ENCODE data around the gene MCF2L2.
"Not testable (repeated sequence)": the region's sequence is repeated elsewhere in the genome, so short reads cannot be mapped to it uniquely, and the experiment has no call there.

MCF2L2 gene

GRCh38 chr3:183203670-183204069, 224.7 kb downstream of the MCF2L2 start:
- no peak for DNase-seq (ENCODE audit: low read depth)

GRCh38 chr3:183202004-183202722, 226.3 kb downstream of the MCF2L2 start:
- DNase-seq (ENCODE audit: low read depth) = no peak

GRCh38 chr3:183198939-183199338, 229.5 kb downstream of the MCF2L2 start:
- DNase-seq (ENCODE audit: low read depth) = no peak

- DNase-seq (ENCODE audit: low read depth) = no peak
Measured at GRCh38 chr3:183197734-183198133, 230.7 kb downstream of the MCF2L2 start.

- DNase-seq (ENCODE audit: low read depth) = no peak
Measured at GRCh38 chr3:183195266-183195665, 233.2 kb downstream of the MCF2L2 start.

GRCh38 chr3:183193762-183194689, 234.4 kb downstream of the MCF2L2 start:
- no peak for DNase-seq (ENCODE audit: low read depth)

- DNase-seq (ENCODE audit: low read depth) = no peak
Measured at GRCh38 chr3:183192650-183193300, 235.6 kb downstream of the MCF2L2 start.

- no peak for DNase-seq (ENCODE audit: low read depth)
Measured at GRCh38 chr3:183189641-183190040, 238.8 kb downstream of the MCF2L2 start.

- no peak for DNase-seq (ENCODE audit: low read depth)
Measured at GRCh38 chr3:183188895-183189462, 239.4 kb downstream of the MCF2L2 start.

- no peak for DNase-seq (ENCODE audit: low read depth)
Measured at GRCh38 chr3:183185696-183186095, 242.7 kb downstream of the MCF2L2 start.

- no peak for DNase-seq (ENCODE audit: low read depth)
Measured at GRCh38 chr3:183182732-183183610, 245.4 kb downstream of the MCF2L2 start.

- DNase-seq (ENCODE audit: low read depth) = no peak
Measured at GRCh38 chr3:183182073-183182472, 246.3 kb downstream of the MCF2L2 start.

- DNase-seq (ENCODE audit: low read depth) = no peak
Measured at GRCh38 chr3:183181606-183182005, 246.8 kb downstream of the MCF2L2 start.

GRCh38 chr3:183180784-183181295, 247.6 kb downstream of the MCF2L2 start:
- no peak for DNase-seq (ENCODE audit: low read depth)

GRCh38 chr3:183180110-183180783, 248.2 kb downstream of the MCF2L2 start:
- no peak for DNase-seq (ENCODE audit: low read depth)

- DNase-seq (ENCODE audit: low read depth) = not testable (repeated sequence)
Measured at GRCh38 chr3:183179550-183179908, 248.9 kb downstream of the MCF2L2 start.

GRCh38 chr3:183178833-183179549, 249.4 kb downstream of the MCF2L2 start:
- DNase-seq (ENCODE audit: low read depth) = no peak

GRCh38 chr3:183178512-183178832, 249.9 kb downstream of the MCF2L2 start:
- no peak for DNase-seq (ENCODE audit: low read depth)

- DNase-seq (ENCODE audit: low read depth) = no peak
Measured at GRCh38 chr3:183172051-183172639, 256.3 kb downstream of the MCF2L2 start.

- not testable (repeated sequence) for DNase-seq (ENCODE audit: low read depth)
Measured at GRCh38 chr3:183167975-183168374, 260.4 kb downstream of the MCF2L2 start.

All from HS-27A (cell line).